HepG2 (cell line): ENCODE data around the gene CERS1. TPM values are rescaled to one million over a fixed set of nuclear protein-coding genes. Genes with fewer than 3 reads are reported as not detected.
A peak's percentile ranks its signal among the peaks of the same experiment; 100 is the strongest.

Experiments used
- ATM ChIP-seq: fragments of 450-650 bp; IDR thresholded peaks from 2 replicates; pipeline ENCODE4 v1.7.1; 2017; ENCODE audit warnings: mild to moderate bottlenecking, borderline replicate concordance
- BCL6 ChIP-seq: IDR thresholded peaks from 2 replicates; pipeline ENCODE4 v1.6.1; 2016; ENCODE audit warnings: missing genetic modification reagents, missing compliant biosample characterization
- DR1 ChIP-seq: sonication (generic); formaldehyde crosslinking; IDR thresholded peaks from 2 replicates; pipeline ENCODE4 v1.8.0; 2021; ENCODE audit warnings: mild to moderate bottlenecking, missing genetic modification reagents, inconsistent platforms
- ELF3 ChIP-seq: IDR thresholded peaks from 2 replicates; pipeline ENCODE4 v1.6.1; 2016; ENCODE audit warnings: missing genetic modification reagents, missing compliant biosample characterization
- FOXO4 ChIP-seq: sonication (generic); formaldehyde crosslinking; conservative IDR thresholded peaks from 2 replicates; pipeline ENCODE4 v1.8.1; 2023; ENCODE audit warnings: missing genetic modification reagents
- HES4 ChIP-seq: sonication (generic); formaldehyde crosslinking; IDR thresholded peaks from 2 replicates; pipeline ENCODE4 v1.9.0; 2021; ENCODE audit warnings: mild to moderate bottlenecking, missing genetic modification reagents, borderline replicate concordance
- KDM2A ChIP-seq: sonication (generic); formaldehyde crosslinking; IDR thresholded peaks from 2 replicates; pipeline ENCODE4 v1.4.0; 2020; ENCODE audit warnings: low read depth, missing genetic modification reagents, borderline replicate concordance
- NFYC ChIP-seq: IDR thresholded peaks from 2 replicates; pipeline ENCODE4 v1.6.1; 2016; ENCODE audit warnings: missing genetic modification reagents, missing compliant biosample characterization
- POLR2G ChIP-seq: fragments of 200-400 bp; formaldehyde crosslinking; IDR thresholded peaks from 2 replicates; pipeline ENCODE4 v1.6.1; 2018; ENCODE audit warnings: mild to moderate bottlenecking, low read depth, low read length, moderate library complexity
- SSRP1 ChIP-seq: IDR thresholded peaks from 2 replicates; pipeline ENCODE4 v1.6.1; 2016; ENCODE audit warnings: control low read depth
- ZC3H13 ChIP-seq: sonication (generic); formaldehyde crosslinking; IDR thresholded peaks from 2 replicates; pipeline ENCODE4 v1.8.1; 2023; ENCODE audit warnings: mild to moderate bottlenecking, missing genetic modification reagents, moderate library complexity
- ZNF431 ChIP-seq: sonication (generic); formaldehyde crosslinking; IDR thresholded peaks from 2 replicates; pipeline ENCODE4 v1.9.0; 2022; ENCODE audit warnings: missing genetic modification reagents, low read depth, mild to moderate bottlenecking, borderline replicate concordance
- ZNF776 ChIP-seq: sonication (generic); formaldehyde crosslinking; IDR thresholded peaks from 2 replicates; pipeline ENCODE4 v1.4.0; 2020; ENCODE audit warnings: mild to moderate bottlenecking, missing genetic modification reagents
- ZNF841 ChIP-seq: sonication (generic); formaldehyde crosslinking; IDR thresholded peaks from 2 replicates; pipeline ENCODE4 v1.8.1; 2023; ENCODE audit warnings: missing genetic modification reagents, borderline replicate concordance
- ZNF883 ChIP-seq: sonication (generic); formaldehyde crosslinking; IDR thresholded peaks from 2 replicates; pipeline ENCODE4 v1.5.1; 2020; ENCODE audit warnings: mild to moderate bottlenecking, missing genetic modification reagents; ENCODE audit errors: not compliant biosample characterization
- polyA plus RNA-seq, 8 experiments: library from polyadenylated mRNA; depleted of rRNA in 3 of 8; stranded (reverse) in 7 of 8; unstranded in 1 of 8; fragments of >200 nt; fragmentation: Illumina TruSeq in 4 of 8; extraction: Trizol in 4 of 8; gene quantifications; 2 replicates each; pipeline versions ENCODE4 v1.2.1 to v1.2.3, GENCODE V29; 2011 to 2016; ENCODE audit warnings: low read depth in 4 of 8, missing spikeins in 1 of 8, mixed read lengths in 1 of 8; ENCODE audit not compliant: insufficient read depth in 1 of 8
- total RNA-seq, 5 experiments: library from RNA; depleted of rRNA; stranded (reverse); fragments of >200 nt; fragmentation: Illumina TruSeq; extraction: Trizol; gene quantifications; 2 replicates each; pipeline ENCODE4 v1.2.3, GENCODE V29; 2016; ENCODE audit warnings: low read depth in 1 of 5
- TF ChIP-seq, protein P1 (sequence below): sonication (generic); formaldehyde crosslinking; IDR thresholded peaks from 2 replicates; pipeline ENCODE4 v1.4.0; 2020; ENCODE audit warnings: mild to moderate bottlenecking, missing genetic modification reagents
- TF ChIP-seq, protein P2 (sequence below): sonication (generic); formaldehyde crosslinking; IDR thresholded peaks from 2 replicates; pipeline ENCODE4 v1.5.0; 2020; ENCODE audit warnings: mild to moderate bottlenecking, missing genetic modification reagents, borderline replicate concordance

CERS1 gene
- total and polyA plus RNA-seq, 2 of the 13 experiments (the other 11 are each of a cell fraction or from before 2014, with no cell fraction given): 4.6 to 9.8 TPM

GRCh38 chr19:18831524-18832305 lies 64.2 kb downstream of the CERS1 start, which contains the start of gene UPF1 (continued):
- TF ChIP-seq, protein P1, sequence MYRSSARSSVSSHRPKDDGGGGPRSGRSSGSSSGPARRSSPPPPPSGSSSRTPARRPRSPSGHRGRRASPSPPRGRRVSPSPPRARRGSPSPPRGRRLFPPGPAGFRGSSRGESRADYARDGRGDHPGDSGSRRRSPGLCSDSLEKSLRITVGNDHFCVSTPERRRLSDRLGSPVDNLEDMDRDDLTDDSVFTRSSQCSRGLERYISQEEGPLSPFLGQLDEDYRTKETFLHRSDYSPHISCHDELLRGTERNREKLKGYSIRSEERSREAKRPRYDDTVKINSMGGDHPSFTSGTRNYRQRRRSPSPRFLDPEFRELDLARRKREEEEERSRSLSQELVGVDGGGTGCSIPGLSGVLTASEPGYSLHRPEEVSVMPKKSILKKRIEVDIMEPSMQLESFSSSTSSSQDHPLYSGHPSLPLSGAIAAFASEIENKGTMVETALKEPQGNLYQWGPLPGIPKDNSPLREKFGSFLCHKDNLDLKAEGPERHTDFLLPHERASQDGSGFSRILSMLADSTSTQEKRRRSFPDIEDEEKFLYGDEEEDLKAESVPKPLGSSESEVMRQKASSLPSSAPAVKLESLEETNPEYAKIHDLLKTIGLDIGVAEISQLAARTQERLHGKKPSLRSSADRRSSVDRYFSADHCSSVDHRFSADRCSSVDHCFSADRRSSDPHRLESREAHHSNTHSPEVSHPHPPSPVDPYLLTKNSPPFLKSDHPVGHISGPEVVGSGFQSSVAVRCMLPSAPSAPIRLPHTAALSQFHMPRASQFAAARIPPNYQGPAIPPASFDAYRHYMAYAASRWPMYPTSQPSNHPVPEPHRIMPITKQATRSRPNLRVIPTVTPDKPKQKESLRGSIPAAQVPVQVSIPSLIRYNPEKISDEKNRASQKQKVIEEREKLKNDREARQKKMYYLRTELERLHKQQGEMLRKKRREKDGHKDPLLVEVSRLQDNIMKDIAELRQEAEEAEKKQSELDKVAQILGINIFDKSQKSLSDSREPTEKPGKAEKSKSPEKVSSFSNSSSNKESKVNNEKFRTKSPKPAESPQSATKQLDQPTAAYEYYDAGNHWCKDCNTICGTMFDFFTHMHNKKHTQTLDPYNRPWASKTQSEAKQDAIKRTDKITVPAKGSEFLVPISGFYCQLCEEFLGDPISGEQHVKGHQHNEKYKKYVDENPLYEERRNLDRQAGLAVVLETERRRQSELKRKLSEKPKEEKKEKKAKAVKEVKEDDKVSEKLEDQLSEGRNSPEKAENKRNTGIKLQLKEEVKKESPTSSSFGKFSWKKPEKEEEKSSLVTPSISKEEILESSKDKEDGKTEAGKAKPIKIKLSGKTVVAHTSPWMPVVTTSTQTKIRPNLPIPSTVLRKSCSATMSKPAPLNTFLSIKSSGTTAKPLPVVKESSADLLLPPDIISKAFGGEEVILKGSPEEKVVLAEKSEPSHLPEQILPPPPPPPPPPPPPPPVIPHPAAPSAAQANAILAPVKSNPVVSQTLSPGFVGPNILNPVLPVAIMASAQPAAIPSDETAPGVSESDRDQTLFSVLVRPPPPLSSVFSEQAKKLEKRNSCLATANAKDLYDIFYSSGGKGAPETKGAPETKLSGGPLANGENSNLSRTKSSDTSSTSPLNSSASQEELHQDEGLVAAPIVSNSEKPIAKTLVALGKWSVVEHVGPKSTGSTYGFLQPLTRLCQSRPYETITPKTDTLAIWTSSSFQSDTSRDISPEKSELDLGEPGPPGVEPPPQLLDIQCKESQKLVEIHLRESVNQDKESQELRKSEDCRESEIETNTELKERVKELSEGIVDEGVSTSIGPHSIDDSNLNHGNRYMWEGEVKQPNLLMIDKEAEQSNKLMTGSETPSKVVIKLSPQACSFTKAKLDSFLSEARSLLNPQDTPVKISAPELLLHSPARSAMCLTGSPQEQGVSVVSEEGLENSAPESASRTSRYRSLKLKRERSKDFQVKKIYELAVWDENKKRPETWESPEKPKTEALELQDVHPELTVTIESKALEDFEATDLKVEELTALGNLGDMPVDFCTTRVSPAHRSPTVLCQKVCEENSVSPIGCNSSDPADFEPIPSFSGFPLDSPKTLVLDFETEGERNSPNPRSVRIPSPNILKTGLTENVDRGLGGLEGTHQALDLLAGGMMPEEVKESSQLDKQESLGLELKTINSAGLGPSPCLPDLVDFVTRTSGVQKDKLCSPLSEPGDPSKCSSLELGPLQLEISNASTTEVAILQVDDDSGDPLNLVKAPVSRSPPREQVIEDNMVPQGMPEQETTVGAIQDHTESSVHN (CRISPR knock-in tag): peak; percentile 21; the same call in 1 of the 2 replicates
- no peak for TF ChIP-seq NFYC
- TF ChIP-seq ZNF841: no peak
- 0 out of 2 replicates have a peak, but pooled peaks have one; percentile 23 for TF ChIP-seq KDM2A (CRISPR knock-in tag)
- peak; percentile 61; the same call in 1 of the 2 replicates for TF ChIP-seq DR1 (CRISPR knock-in tag)
- peak; percentile 42 for TF ChIP-seq ZNF883 (CRISPR knock-in tag)
- TF ChIP-seq ELF3 (CRISPR knock-in tag): peak; percentile 55; the same call in 1 of the 2 replicates
- no peak for TF ChIP-seq SSRP1
- no peak for TF ChIP-seq ZC3H13
- TF ChIP-seq POLR2G: peak; percentile 84
- TF ChIP-seq, protein P2, sequence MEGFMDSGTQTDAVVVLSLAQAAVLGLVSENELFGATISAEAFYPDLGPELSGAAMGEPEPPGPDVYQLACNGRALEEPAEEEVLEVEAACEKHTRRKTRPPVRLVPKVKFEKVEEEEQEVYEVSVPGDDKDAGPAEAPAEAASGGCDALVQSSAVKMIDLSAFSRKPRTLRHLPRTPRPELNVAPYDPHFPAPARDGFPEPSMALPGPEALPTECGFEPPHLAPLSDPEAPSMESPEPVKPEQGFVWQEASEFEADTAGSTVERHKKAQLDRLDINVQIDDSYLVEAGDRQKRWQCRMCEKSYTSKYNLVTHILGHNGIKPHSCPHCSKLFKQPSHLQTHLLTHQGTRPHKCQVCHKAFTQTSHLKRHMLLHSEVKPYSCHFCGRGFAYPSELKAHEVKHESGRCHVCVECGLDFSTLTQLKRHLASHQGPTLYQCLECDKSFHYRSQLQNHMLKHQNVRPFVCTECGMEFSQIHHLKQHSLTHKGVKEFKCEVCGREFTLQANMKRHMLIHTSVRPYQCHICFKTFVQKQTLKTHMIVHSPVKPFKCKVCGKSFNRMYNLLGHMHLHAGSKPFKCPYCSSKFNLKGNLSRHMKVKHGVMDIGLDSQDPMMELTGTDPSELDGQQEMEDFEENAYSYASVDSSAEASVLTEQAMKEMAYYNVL (CRISPR knock-in tag): peak; percentile 39; the same call in 1 of the 2 replicates
- peak; percentile 95; the same call in 1 of the 2 replicates for TF ChIP-seq FOXO4 (CRISPR knock-in tag)
- TF ChIP-seq ZNF776 (CRISPR knock-in tag): peak; percentile 88; the same call in 1 of the 2 replicates
- TF ChIP-seq ZNF431 (CRISPR knock-in tag): 0 out of 2 replicates have a peak, but pooled peaks have one; percentile 80
- 0 out of 2 replicates have a peak, but pooled peaks have one; percentile 2 for TF ChIP-seq BCL6 (CRISPR knock-in tag)
- no peak for TF ChIP-seq ATM
- TF ChIP-seq HES4 (CRISPR knock-in tag): peak; percentile 94
